GM11168 (cell line): ENCODE results near the gene ENTPD7.

ENCODE experiments used
- in situ Hi-C: fragments of 300-500 bp; cut with MboI; formaldehyde crosslinking; loops from one replicate; pipeline ENCODE4 v1.12.0; 2022; ENCODE audit warnings: low sequenced_read_pairs; ENCODE audit not compliant: unreplicated experiment

ENTPD7 gene

DNA sequence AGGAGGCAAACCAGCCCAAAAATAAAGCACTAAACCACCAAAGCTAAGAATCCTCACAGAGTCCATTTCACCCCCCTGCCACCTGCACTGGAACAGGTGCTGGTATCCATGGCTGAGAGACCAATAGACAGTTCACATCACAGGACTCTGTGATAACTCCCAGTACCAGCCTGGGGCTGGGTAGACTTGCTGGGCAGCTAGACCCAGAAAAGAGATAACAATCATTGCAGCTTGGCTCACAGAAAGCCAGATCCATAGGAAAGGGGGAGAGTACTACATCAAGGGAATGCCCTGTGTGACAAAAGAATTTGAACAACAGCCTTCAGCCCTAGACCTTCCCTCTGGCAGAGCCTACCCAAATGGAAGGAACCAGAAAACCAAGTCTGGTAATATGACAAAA is 25.5 kb upstream of the ENTPD7 start:
- in situ Hi-C loops: no loop called here

DNA sequence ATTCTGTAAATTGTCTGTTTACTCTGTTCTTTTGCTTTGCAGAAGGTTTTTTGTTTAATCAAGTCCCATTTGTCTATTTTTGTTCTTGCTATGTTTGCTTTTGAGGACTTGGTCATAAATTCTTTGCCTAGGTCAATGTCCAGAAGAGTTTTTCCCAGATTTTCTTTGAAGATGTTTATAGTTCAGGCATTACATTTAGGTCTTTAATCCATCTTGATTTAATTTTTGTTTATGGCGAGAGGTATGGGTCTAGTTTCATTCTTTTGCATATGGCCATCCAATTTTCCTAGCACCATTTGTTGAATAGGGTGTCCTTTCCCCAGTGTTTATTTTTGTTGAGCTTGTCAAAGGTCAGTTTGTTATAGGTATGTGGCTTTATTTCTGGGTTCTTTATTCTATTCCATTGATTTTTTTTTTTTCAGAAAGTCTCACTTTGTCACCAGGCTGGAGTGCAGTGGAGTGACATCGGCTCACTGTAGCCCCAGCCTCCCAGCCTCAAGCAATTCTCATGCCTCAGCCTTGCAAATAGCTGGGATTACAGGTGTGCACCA is 11.6 kb upstream of the ENTPD7 start:
- in situ Hi-C loops: no loop called here

DNA sequence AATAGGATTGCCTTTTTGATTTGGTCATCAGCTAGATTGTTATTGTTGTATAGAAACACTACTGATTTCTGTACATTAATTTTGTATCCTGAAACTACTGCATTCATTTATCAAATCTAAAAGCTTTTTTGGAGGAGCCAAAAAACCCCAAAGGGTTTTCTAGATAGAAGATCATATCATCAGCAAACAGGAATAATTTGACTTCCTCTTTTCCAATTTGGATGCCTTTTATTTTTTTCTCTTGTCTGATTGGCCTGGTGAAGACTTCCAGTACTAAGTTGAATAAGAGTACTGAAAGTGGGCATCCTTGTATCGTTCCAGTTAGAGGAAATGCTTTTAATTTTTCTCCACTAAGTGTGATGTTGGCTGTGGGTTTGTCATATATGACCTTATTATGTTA is 10.6 kb upstream of the ENTPD7 start:
- in situ Hi-C loops: no loop called here

DNA sequence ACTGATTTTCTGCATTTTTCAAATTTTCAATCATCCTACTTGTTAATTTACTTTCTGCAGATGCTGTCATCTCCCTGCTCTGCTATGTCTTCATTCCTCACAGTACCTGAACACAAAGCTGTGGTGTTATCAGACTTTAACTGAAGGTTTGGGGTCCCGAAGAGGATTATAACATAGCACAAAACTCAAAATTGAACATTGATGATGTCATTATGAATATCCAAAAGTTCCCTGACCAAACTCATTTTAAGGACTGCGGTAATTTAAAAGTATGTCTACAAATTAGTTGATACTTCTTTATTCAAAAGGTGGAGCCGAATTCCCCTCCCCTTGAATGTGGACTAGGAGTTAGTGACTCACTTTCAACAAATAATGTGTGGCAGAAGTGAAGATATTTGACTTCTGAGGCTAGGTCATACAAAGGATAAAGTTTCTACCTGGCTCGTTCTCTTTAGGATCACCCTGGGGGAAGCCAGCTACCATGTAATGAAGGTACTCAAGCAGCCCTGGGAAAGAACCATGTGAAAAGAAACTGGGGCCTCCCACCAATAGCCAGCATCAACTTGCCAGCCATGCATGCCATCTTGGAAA is 6.4 kb upstream of the ENTPD7 start:
- in situ Hi-C loops: no loop called here

DNA sequence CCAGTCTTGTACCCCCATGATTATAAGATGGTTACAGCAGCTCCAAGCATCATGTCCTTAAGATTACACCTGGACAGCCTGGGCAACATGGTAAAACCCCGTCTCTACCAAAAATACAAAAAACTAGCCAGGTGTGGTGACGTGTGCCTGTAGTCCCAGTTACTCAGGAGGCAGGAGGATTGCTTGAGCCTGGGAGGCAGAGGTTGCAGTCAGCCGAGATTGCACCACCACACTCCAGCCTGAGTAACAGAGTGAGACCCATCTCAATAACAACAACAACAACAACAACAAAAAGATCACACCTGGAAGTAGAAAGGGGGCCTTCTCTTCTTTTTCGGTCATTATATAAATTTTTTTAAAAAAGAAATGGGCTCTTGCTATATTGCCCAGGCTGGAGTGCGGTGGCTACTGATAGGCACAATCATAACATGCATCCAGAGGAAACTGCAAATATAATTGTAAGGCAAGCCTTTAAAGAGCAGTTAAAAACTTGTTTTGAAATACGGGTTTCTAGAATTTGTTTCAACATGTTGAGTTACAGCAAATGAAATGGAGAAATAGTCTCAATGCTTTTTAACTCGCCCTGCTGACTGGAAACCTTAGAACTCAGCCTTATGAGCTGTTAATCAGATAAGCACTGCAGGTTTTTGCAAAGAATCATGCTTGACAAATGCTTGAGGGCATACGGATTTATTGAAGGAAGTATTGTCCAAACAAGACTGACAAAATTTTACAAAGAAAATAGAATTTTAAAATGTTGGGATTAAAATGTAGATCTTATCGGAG is 4.7 kb upstream of the ENTPD7 start:
- in situ Hi-C loops: no loop called here

DNA sequence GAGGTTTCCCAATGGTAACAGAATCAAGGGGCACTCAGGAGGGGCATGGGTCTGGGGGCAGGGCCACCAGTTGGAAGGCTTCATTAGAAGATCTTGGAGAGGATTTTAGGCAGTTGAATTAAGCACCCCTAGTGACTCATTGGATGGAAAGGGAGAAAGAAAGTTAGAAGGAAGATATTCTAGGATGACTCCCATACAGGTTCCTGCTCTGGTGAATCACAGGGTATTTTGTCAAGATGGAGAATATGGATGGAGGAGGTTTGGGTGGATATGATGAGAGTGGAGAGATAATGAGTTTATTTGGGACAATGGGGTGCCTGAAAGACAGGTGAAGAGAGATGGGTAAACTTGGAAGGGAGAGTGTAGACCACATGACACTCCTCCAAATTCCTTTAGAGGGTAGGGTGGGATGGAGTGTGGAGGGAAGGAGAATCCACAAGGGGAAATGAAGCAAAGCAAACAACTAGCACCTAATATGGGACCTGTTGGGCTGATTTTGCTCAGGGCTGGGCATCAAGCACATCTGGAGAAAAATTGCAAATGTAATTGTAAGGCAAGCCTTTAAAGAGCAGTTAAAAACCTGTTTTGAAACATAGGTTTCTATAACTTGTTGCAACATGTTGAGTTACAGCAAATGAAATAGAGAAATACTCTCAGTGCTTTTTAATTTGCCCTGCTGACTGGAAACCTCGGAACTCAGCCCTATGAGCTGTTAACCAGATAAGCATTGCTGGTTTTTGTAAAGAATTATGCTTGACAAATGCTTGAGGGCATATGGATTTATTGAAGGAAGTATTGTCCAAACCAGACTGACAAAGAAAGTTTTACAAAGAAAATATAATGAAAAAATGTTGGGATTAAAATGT is 2.9 kb upstream of the ENTPD7 start:
- in situ Hi-C loops: no loop called here

DNA sequence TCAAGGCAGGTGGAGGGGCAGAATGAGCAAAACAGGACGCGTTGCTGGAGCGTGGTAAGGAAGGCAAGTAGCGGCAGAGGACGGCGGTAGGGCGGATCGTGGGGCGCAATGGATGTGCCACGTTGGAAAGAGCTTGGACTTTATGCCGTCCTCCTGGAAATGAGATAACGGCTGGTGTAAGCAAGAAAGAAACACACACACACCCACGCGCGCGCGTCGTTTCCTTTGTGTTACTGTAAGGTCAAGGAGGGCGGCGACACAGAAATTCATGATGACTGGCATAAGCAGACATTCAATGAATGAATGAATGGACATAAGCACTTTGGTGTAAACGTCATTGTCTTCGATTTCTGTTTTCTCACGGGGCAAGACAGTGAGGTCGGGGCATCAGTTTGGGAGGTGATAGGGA is 683 bp upstream of the ENTPD7 start:
- in situ Hi-C loops: no loop called here

DNA sequence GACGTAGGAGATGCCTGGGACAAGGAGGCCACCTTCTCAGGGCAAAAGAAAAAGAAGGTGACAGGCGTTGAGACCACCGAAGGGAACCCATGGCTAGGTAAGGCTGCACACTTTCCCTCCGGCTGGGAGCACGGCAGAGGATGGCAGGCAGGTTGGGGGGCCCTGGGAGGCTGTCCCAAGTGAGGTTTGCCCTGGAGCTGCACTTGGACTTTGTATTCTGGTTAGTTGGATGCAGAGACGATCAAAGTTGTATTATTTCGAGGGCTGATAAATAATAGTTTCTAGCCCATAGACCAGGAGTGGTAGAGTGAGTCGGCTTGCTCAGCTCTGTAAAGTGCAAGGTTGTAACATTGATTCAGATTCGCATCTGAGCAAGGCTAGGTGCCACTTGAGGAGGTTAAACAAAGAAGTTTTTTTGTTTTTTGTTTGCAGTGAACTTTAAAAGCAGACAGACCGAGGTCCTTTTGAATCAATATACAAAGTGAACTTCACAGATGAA is 608 bp downstream of the ENTPD7 start:
- in situ Hi-C loops: no loop called here

DNA sequence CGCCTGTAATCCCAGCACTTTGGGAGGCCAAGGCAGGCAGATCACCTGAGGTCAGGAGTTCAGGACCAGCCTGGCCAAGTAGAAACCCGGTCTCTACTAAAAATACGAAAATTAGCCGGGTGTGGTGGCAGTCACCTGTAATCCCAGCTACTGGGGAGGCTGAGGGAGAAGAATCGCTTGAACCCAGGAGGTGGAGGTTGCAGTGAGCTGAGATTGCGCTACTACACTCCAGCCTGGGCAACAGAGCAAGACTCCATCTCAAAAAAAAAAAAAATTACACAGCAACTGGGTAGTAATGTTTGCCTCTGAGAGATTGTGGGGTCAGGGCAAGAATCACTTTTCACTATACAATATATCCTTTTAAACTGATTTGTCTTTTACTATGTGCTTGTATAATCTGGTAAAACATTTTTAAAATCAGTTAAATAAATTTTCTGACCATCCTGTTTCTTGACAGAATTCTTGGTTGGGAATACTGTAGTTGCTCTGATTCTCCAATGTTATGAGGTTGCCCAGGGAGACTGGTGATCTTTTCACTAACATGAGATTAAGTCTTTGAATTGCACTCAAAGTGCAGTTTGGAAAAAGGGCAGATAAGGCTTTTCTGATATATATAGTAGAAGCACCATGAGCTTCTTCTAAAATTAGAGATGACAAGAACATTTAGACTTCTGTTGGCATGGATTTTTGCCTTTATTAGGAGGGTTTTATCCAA is 1.5 kb downstream of the ENTPD7 start:
- in situ Hi-C loops: no loop called here

DNA sequence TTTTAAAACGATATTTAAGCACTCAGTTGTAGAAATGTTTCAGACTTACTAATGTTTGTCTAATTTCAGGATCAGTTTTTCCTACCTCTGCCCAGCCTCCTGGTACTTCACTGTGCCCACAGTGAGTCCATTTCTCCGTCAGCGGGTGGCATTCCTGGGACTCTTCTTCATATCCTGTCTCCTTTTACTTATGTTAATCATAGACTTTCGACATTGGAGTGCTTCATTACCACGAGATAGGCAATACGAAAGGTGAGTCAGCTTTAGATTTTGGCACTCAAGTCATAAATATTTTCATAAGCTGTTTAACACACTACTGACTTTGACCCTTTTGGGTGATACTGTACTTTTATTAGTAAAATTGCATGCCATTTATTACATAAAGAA is 2.1 kb downstream of the ENTPD7 start:
- in situ Hi-C loops: no loop called here

DNA sequence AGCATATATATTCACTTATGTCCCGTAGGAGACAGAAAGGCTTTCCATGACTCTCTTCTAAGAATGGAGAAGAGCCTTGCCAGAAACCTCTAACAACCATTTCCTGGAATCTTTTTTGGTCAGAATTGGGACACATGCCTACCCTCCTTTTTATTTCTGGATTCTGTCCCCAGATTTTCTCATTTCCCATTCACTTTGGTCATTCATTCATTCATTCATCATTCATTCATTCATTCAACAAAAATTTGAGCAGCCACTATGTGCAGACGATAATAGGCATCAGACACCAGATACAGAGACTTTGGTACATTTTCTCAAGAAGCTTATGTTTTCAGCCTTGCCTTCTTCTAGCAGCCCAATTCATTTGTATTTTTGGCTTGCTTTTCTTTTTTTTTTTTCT is 6.0 kb downstream of the ENTPD7 start:
- in situ Hi-C loops: no loop called here

DNA sequence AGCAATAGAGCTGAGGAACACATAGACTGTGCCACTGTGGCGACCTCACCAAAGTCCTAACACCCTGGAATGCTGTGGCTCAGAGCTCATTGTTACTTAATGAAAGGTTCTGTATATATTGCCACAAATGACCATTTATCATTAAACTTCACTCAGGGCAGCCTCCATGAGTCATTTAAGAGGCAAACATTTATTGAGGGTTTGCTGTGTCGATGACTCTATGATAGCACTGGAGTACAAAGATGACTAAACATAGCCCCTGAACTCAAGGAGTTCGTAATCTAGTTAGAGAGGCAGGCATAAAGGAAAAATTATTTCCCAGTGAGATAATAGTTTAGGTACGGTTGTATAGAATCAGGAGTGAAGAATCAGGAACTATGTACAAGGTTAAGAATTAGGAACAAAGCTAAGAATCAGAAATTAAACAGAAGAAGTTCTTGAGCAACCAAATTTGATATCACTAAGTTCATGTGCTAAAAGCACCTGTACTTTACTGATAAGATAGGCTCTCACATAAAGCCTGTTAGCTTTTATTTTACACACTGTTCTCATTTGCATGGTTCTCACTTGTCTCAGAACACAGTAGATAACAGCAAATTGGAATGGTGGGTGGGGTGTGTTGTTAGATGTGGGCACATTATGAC is 7.9 kb downstream of the ENTPD7 start:
- in situ Hi-C loops: no loop called here

DNA sequence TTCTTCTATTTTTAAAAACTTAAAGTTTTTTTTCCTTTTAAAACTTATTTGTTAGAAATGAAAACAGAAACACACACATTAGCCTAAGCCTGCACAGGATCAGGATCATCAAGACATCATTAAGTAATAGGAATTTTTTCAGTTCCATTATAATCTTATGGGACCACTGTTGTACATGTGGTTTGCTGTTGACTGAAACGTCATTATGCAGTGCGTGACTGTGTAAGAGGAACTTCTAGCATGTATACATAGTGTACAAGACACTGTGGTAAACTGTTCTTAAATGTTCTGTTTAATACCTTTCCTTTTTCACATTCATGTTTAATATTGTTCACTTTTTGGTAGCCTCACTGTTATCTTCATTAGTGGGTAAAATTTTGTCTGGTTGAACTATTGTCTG is 12.1 kb downstream of the ENTPD7 start:
- in situ Hi-C loops: no loop called here

DNA sequence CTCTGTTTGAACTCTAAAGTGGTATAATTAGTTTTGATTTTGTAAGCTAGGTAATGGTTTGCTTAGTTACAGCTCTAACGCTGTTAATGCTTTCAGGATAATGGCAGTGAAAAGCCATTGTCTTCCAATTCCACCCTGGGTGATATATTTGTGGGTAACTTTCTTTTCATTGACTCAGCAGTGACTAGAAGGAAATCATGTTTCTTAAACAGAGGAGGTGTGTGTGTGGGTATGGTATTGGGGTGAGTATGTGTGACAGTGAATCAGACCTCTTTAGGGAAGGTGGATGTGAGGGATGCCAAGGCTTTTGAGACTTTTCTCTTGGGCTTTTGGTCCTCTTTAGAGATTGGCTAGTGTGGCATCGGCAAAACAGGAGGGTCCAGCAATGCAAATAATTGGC is 13.6 kb downstream of the ENTPD7 start:
- in situ Hi-C loops: no loop called here

DNA sequence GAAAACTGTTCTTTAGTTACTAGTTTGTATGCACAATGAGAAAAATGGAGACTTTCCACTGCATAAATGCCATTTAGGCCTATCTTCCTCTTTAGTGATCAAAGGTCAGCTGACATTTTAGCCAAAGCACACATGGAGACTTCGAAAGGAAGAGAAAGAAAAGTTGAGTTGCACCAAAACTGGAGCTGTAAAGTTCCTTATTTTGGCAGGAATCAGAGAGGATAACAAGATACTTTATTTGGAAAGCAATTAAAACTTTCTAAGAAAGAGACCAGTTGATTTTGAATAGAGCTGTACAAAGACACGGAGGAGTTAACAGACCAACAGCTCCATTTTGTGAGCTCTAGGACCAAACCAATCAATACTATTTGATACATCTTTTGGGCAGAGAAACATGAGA is 14.2 kb downstream of the ENTPD7 start:
- in situ Hi-C loops: no loop called here

DNA sequence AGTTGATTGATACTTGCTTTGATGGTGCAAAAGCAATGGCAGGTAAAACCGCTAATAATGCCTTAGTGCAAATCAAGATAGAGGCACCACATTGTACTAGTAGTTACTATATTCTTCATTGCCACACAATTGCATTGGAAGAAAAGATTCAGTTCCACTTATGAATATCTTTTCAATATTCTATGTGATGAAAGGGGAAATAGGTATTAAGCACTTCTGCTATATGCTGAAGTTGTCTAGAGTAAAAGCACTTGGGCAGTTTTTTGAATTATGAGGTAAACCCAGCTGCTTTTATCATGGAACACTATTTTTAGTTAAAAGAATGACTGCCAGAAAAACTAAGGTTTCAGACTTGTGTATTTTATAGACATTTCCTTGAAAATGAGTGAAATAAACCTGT is 15.5 kb downstream of the ENTPD7 start:
- in situ Hi-C loops: no loop called here

DNA sequence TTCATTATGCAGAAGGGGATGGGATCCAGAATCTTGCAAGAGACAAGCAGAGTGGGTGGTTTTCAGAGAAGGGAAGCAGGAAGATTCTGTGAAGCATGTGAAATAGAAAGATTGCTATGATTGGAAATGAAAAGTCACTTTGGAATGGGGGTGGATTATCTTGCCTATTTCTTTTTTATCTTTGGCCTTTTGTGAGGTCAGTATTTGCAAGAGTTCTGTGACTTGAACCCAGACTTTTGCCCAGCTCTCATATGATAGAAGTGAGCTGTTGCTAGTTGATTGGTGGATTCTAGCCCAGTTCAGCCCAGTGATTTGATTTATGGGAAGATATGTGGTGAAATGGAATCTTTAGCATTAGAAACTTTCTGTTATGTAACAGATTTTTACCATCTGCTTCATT is 17.1 kb downstream of the ENTPD7 start:
- in situ Hi-C loops: no loop called here

DNA sequence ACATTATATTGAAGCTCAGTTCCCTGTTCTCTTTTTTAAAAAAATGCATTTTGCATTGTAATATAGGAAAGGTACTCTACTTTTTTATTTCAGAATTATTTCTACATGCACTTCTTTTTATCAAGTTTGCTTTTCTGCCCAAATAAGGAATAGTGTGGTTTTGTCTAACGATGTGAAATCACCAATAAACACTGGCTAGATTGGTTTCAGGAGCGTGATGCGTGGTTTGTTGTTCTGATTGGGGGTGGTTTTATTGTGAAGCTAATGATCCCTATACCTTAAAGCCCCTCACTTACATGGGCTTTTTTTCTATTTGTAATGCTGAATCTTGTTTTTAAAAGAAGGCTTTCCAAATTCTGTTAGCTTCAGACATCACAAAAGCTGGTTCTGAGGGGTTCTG is 17.6 kb downstream of the ENTPD7 start:
- in situ Hi-C loops: no loop called here

DNA sequence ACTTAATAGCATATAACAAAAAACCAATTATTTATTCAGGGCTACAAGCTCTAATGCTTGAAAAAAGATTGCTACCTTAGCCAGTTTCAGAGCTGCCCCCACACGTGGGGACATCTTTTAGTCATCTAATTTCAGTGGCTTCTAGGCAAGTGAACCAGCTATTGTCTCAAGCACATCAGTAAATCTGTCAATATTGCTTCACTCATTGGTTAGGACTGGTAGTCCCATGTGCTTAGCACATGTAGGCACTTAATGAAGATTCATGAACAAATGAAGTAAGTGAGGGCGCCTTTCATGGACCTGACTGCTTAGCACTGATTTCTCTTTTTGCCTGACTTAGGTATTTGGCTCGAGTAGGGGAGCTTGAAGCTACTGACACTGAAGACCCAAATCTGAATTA is 19.6 kb downstream of the ENTPD7 start:
- in situ Hi-C loops: no loop called here

DNA sequence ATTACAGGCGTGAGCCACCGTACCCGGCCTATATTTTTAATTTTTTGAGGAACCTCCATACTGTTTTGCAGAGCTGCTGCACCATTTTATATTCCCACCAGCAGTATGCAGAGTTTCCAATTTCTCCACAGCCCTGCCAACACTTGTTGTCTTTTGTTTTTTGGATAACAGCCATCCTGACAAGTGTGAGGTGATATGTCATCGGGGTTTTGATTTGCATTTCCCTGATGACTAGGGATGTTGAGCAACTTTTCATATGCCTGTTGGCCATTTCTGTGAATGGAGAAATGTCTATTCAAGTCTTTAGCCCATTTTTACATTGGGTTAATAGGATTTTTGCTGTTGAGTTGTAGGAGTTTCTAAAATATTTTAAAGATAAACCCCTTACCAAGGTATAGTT is 22.2 kb downstream of the ENTPD7 start:
- in situ Hi-C loops: no loop called here
